Kidney epithelial cell (primary cell): ENCODE results near the gene TMC8. TPM values are rescaled to one million over a fixed set of nuclear protein-coding genes. Genes with fewer than 3 reads are reported as not detected.

ENCODE experiments used
- DNase-seq: peaks from one replicate; pipeline ENCODE4 v3.0.0-alpha.2; 2010; ENCODE audit warnings: low read depth
- H3K27me3 ChIP-seq: 2 replicates; pipeline ENCODE4 v1.6.0; 2011; ENCODE audit warnings: low read length; ENCODE audit not compliant: control insufficient read depth, insufficient read depth
- H3K36me3 ChIP-seq: 2 replicates; pipeline ENCODE4 v1.5.1; 2011; ENCODE audit warnings: low read length; ENCODE audit not compliant: control insufficient read depth, insufficient read depth
- H3K4me3 ChIP-seq: 2 replicates; pipeline ENCODE4 v1.5.1; 2011; ENCODE audit warnings: low read depth, mild to moderate bottlenecking, control low read depth, low read length
- total RNA-seq: library from RNA; depleted of rRNA; stranded (reverse); fragments of >200 nt; gene quantifications from 2 replicates; pipeline ENCODE4 v1.2.3, GENCODE V29; 2015
- TF ChIP-seq, protein P1 (sequence below): IDR thresholded peaks from 2 replicates; pipeline ENCODE4 v1.5.1; 2011; ENCODE audit warnings: mild to moderate bottlenecking, moderate library complexity, low read length, control low read depth, inconsistent platforms; ENCODE audit not compliant: insufficient read depth, poor library complexity, severe bottlenecking

The TMC8 gene
- total RNA-seq, 1 donor from 2014 or later: 6.4 TPM

DNA sequence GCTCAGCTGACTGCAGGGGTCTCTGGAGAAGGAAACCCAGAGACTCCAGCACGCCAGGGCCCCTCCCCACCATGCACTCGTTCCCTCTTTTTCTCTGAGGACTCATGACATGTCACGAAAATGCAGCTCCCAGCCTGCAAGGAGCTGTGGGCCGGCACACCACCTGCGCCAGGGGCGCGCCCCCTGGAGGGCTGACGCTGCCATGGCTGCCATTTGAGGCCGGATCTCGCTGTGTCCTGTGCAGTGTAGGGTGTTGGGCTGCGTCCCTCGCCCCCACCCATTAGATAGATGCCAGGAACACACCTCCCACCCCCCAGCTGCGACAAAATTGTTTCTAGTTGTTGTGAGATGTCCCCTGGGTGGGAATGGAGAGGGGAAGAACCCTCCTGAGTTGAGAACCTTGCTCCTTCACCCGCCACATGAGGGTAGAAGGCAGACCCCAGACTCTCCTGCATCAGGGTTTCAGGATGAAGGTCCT is 46.0 kb downstream of the TMC8 start:
- TF ChIP-seq, protein P1, sequence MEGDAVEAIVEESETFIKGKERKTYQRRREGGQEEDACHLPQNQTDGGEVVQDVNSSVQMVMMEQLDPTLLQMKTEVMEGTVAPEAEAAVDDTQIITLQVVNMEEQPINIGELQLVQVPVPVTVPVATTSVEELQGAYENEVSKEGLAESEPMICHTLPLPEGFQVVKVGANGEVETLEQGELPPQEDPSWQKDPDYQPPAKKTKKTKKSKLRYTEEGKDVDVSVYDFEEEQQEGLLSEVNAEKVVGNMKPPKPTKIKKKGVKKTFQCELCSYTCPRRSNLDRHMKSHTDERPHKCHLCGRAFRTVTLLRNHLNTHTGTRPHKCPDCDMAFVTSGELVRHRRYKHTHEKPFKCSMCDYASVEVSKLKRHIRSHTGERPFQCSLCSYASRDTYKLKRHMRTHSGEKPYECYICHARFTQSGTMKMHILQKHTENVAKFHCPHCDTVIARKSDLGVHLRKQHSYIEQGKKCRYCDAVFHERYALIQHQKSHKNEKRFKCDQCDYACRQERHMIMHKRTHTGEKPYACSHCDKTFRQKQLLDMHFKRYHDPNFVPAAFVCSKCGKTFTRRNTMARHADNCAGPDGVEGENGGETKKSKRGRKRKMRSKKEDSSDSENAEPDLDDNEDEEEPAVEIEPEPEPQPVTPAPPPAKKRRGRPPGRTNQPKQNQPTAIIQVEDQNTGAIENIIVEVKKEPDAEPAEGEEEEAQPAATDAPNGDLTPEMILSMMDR: peak; percentile 94
- Histone ChIP-seq H3K4me3 (no peak overlapping the region), H3K36me3 (peaks cover 2% of the 10 kb centered on the region), H3K27me3 (no peaks in the 10 kb centered on the region)
- DNase-seq: no peak

- Histone ChIP-seq H3K27me3 (no peaks in the 10 kb centered on the region), H3K4me3 (no peak overlapping the region), H3K36me3 (peaks cover under 1% of the 10 kb centered on the region)
- TF ChIP-seq, protein P1: no peak
- DNase-seq: no peak
These were observed 48.8 kb downstream of the TMC8 start for GRCh38 chr17:78179372-78179771.

DNA sequence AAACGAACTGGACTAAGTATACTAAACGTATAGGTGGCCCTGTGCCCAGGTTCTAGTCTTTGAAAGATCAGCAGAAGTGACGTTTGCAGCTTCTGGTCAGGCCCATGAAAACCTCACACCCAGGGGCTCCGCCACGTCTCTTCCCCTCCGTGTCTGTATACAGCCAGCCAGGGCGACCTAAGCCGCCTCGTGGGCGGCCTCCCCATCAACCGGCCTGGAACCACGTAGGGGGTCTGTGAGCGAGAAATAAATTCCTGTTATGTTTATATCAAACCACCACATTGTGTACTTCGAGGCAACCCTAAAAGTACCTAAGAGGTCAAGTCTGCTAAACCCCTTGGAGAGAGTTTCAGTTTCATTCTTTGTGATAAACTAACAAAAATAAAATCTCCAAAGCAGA is 49.5 kb downstream of the TMC8 start:
- no peaks in the 10 kb centered on the region for H3K36me3 ChIP-seq
- TF ChIP-seq, protein P1: no peak
- no peaks in the 10 kb centered on the region for H3K27me3 ChIP-seq
- DNase-seq: no peak
- no peak overlapping the region for H3K4me3 ChIP-seq

- no peak for DNase-seq
These were observed 49.9 kb downstream of the TMC8 start for GRCh38 chr17:78180508-78180907.

DNA sequence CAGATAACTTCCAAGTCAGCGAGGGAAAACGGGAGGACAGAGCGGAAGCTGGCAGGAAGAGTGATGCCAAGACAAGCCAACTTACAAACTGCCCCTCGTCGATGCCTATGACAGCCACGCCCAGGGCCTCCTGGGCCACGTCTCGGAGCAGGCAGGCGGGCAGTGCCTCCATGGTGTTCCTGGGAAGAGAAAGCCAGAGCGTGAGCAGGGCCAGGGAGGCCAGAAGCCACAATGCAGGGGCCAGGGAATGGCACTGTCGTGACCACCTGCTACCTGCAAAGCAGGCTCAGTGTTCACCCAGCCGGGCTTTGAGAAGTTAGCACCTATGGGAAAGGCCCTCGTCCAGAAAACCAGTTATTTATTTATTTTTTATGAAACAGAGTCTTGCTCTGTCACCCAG is 51.9 kb downstream of the TMC8 start:
- no peak for DNase-seq
- TF ChIP-seq, protein P1: no peak
- Histone ChIP-seq H3K36me3 (no peaks in the 10 kb centered on the region), H3K4me3 (no peak overlapping the region), H3K27me3 (no peaks in the 10 kb centered on the region)

More at GRCh38 chr17:78180508-78180907, 49.9 kb downstream of the TMC8 start:
- Histone ChIP-seq H3K36me3 (no peaks in the 10 kb centered on the region), H3K27me3 (no peaks in the 10 kb centered on the region), H3K4me3 (no peak overlapping the region)
- TF ChIP-seq, protein P1: no peak

- TF ChIP-seq, protein P1: no peak
- no peak overlapping the region for H3K4me3 ChIP-seq
- no peaks in the 10 kb centered on the region for H3K27me3 ChIP-seq
- no peak for DNase-seq
- H3K36me3 ChIP-seq: no peaks in the 10 kb centered on the region
These were observed 53.3 kb downstream of the TMC8 start for GRCh38 chr17:78183916-78184315.
